Esophagus muscularis mucosa (tissue), 4 donors: ENCODE measurements around the gene PPP1R27. TPM values are rescaled to one million over a fixed set of nuclear protein-coding genes. Genes with fewer than 3 reads are reported as not detected.
A peak's percentile ranks its signal among the peaks of the same experiment; 100 is the strongest.

Experiments
- DNase-seq: peaks from one replicate; pipeline ENCODE4 v3.0.0-alpha.2; 2017; ENCODE audit errors: extremely low spot score
- H3K27ac ChIP-seq, 4 donors: fragments of 200-600 bp; sonication (generic); replicated peaks in 1 of 4; 1 replicate in 3 of 4; 2 replicates in 1 of 4; pipeline ENCODE4 v1.5.1; 2016 to 2019; ENCODE audit warnings: mild to moderate bottlenecking in 1 of 4
- H3K27me3 ChIP-seq, 4 donors: fragments of 200-600 bp; sonication (generic); one replicate each; pipeline versions ENCODE4 v1.5.1 to v1.6.0; 2016 to 2019
- H3K36me3 ChIP-seq, 4 donors: fragments of 200-600 bp; sonication (generic); one replicate each; pipeline ENCODE4 v1.5.1; 2016 to 2019
- H3K4me1 ChIP-seq, 4 donors: fragments of 200-600 bp; sonication (generic); one replicate each; pipeline ENCODE4 v1.5.1; 2016 to 2019
- H3K4me3 ChIP-seq, 4 donors: fragments of 200-600 bp; sonication (generic); 1 replicate in 2 of 4; 2 replicates in 2 of 4; pipeline ENCODE4 v1.5.1; 2016 to 2019; ENCODE audit warnings: mild to moderate bottlenecking in 4 of 4, moderate library complexity in 1 of 4
- H3K9me3 ChIP-seq, 4 donors: fragments of 200-600 bp; sonication (generic); 1 replicate in 3 of 4; 2 replicates in 1 of 4; pipeline ENCODE4 v1.5.1; 2016 to 2019
- CTCF ChIP-seq, 3 experiments: fragments of 200-600 bp in 2 of 3; fragments of 450-650 bp in 1 of 3; sonication (generic) in 2 of 3; IDR thresholded peaks; one replicate each; pipeline ENCODE4 v1.5.1; 2017 to 2019; ENCODE audit warnings: antibody characterized with exemption in 3 of 3, mild to moderate bottlenecking in 2 of 3, moderate library complexity in 1 of 3
- EP300 ChIP-seq: sonication (generic); formaldehyde crosslinking; IDR thresholded peaks from one replicate; pipeline ENCODE4 v1.6.1; 2017; ENCODE audit warnings: antibody characterized with exemption
- POLR2A ChIP-seq: fragments of 450-650 bp; IDR thresholded peaks from one replicate; pipeline ENCODE4 v1.6.1; 2017; ENCODE audit warnings: antibody characterized with exemption, moderate library complexity, mild to moderate bottlenecking, low read depth
- POLR2AphosphoS5 ChIP-seq, 2 donors: sonication (generic); formaldehyde crosslinking; IDR thresholded peaks; one replicate each; pipeline ENCODE4 v1.6.1; 2017; ENCODE audit warnings: antibody characterized with exemption in 2 of 2
- WGBS: methylation state at CpG from one replicate; pipeline ENCODE4 v1.1.5; 2018; 5-methylcytosine and 5-hydroxymethylcytosine counted together
- intact Hi-C: fragments of 100-400 bp; cut with DNase I; formaldehyde crosslinking; loops from one replicate; pipeline ENCODE4 v1.15.1; 2023
- total RNA-seq, 4 donors: library from RNA; depleted of rRNA; stranded (reverse); fragments of >200 nt; gene quantifications; one replicate each; pipeline versions ENCODE4 v1.1.0 to v1.2.1, GENCODE V29; 2016

The PPP1R27 gene
- total RNA-seq: not detected

GRCh38 chr17:81834831-81835267 lies at the start of gene PPP1R27:
Gene PPP1R27, minus strand, starts transcription at chr17:81835050. Its CDS starts 97 bp downstream, at chr17:81834953.
- Histone ChIP-seq H3K4me1 (peaks cover 22 to 45% (median 34%) of the 10 kb centered on the region in 4 donors), H3K4me3 (peak within 1 kb of the TSS; percentile 83 to 98 (median 95)), H3K27me3 (no peaks in the 10 kb centered on the region), H3K36me3 (peaks cover 0 to 5% (median 2%) of the 10 kb centered on the region in 4 donors), H3K9me3 (no peaks in the 10 kb centered on the region), H3K27ac (peak within 1 kb of the TSS; percentile 82 to 96 (median 92))
- intact Hi-C loops: loop anchor here (5.0 kb wide), 1 partner anchor 37 kb away; the partner anchor contains the start of gene ARHGDIA
- 93% methylated on average over 26 of the region's 26 CpGs for WGBS
- no peak for TF ChIP-seq EP300
- TF ChIP-seq POLR2A: peak; percentile 83
- no peak for DNase-seq

GRCh38 chr17:81884520-81884919 lies 49.7 kb upstream of the PPP1R27 start:
- intact Hi-C loops: no loop called here
- Histone ChIP-seq H3K27ac (no peak overlapping the region), H3K9me3 (no peaks in the 10 kb centered on the region), H3K4me1 (peaks cover 2 to 8% (median 6%) of the 10 kb centered on the region in 4 donors), H3K36me3 (peaks cover 35 to 83% (median 74%) of the 10 kb centered on the region in 4 donors), H3K27me3 (no peaks in the 10 kb centered on the region), H3K4me3 (no peak overlapping the region)
- DNase-seq: no peak
- WGBS: 53% methylated on average over 9 of the region's 11 CpGs
- TF ChIP-seq EP300: no peak

- no peaks in the 10 kb centered on the region for H3K9me3 ChIP-seq
- intact Hi-C loops: no loop called here
- H3K4me1 ChIP-seq: no peaks in the 10 kb centered on the region
- DNase-seq: no peak
- H3K27me3 ChIP-seq: no peaks in the 10 kb centered on the region
- 87% methylated on average over 5 of the region's 5 CpGs for WGBS
- no peak overlapping the region for H3K4me3 ChIP-seq
- TF ChIP-seq POLR2A (no peak), EP300 (no peak), CTCF (IDR thresholded peaks at IDR 0.05) (no peak), POLR2AphosphoS5 (IDR thresholded peaks at IDR 0.05) (no peak)
- H3K36me3 ChIP-seq: peaks cover 7 to 44% (median 33%) of the 10 kb centered on the region in 4 donors
- H3K27ac ChIP-seq: no peak overlapping the region
Measured at GRCh38 chr17:81879121-81879520, 44.3 kb upstream of the PPP1R27 start.

- TF ChIP-seq POLR2AphosphoS5 (IDR thresholded peaks at IDR 0.05) (no peak), EP300 (no peak)
- Histone ChIP-seq H3K27ac (no peak overlapping the region), H3K27me3 (no peaks in the 10 kb centered on the region), H3K36me3 (peaks cover 7 to 35% (median 26%) of the 10 kb centered on the region in 4 donors), H3K9me3 (no peaks in the 10 kb centered on the region), H3K4me1 (peaks cover 0 to 1% (median under 1%) of the 10 kb centered on the region in 4 donors), H3K4me3 (no peak overlapping the region)
- no peak for DNase-seq
- intact Hi-C loops: no loop called here
- 93% methylated on average over 3 of the region's 3 CpGs for WGBS
Measured at GRCh38 chr17:81878294-81878693, 43.4 kb upstream of the PPP1R27 start.

- Histone ChIP-seq H3K27me3 (no peaks in the 10 kb centered on the region), H3K4me3 (no peak overlapping the region), H3K36me3 (peaks cover 2 to 34% (median 23%) of the 10 kb centered on the region in 4 donors), H3K9me3 (no peaks in the 10 kb centered on the region), H3K27ac (no peak overlapping the region), H3K4me1 (peaks cover 4 to 9% (median 7%) of the 10 kb centered on the region in 4 donors)
- WGBS: 98% methylated on average over 5 of the region's 5 CpGs
- DNase-seq: no peak
- TF ChIP-seq POLR2A (no peak), POLR2AphosphoS5 (IDR thresholded peaks at IDR 0.05) (no peak), EP300 (no peak), CTCF (IDR thresholded peaks at IDR 0.05) (no peak)
- intact Hi-C loops: no loop called here
Measured at GRCh38 chr17:81877569-81877968, 42.7 kb upstream of the PPP1R27 start.

GRCh38 chr17:81871387-81872230 lies 36.8 kb upstream of the PPP1R27 start:
- Histone ChIP-seq H3K9me3 (no peaks in the 10 kb centered on the region), H3K4me1 (peaks cover 41 to 61% (median 53%) of the 10 kb centered on the region in 4 donors), H3K27ac (peak overlapping the region; percentile 97 to 99 (median 99)), H3K27me3 (no peaks in the 10 kb centered on the region), H3K4me3 (peak overlapping the region; percentile 91 to 99 (median 95)), H3K36me3 (peaks cover 17 to 28% (median 25%) of the 10 kb centered on the region in 4 donors)
- peak; percentile 98 for DNase-seq
- intact Hi-C loops: loop anchor here (5.0 kb wide), 1 partner anchor 39 kb away; the partner anchor contains the start of gene MCRIP1
- TF ChIP-seq POLR2AphosphoS5 (IDR thresholded peaks at IDR 0.05) (peak; percentile 99 to 100), POLR2A (peak; percentile 98), EP300 (no peak), CTCF (IDR thresholded peaks at IDR 0.05) (peak; percentile 30 to 58 (median 45))
- WGBS: 1% methylated on average over 27 of the region's 86 CpGs
